Panc1 (cell line): ENCODE data around the gene CAMP. TPM values are rescaled to one million over a fixed set of nuclear protein-coding genes. Genes with fewer than 3 reads are reported as not detected.

Source experiments
- ATAC-seq: fragments of 200-7000 bp; cut with Tn5 transposase; 2 replicates; pipeline ENCODE4 v1.9.1; 2020; ENCODE audit warnings: mild to moderate bottlenecking, moderate library complexity
- BruUV-seq: library from RNA; stranded (reverse); fragments of 400-500 nt; replicated peaks from 2 replicates; lab custom pipeline; 2021; lab: Mats Ljungman, UMichigan
- CTCF ChIA-PET: fragments of 300-600 bp; sonication (Branson Sonifier 250); formaldehyde crosslinking; loops from one replicate; lab custom pipeline; 2022; ENCODE audit warnings: antibody characterized with exemption; lab: Charles Lee
- POLR2A ChIA-PET: fragments of 300-600 bp; sonication (Branson Sonifier 250); formaldehyde crosslinking; loops from one replicate; lab custom pipeline; 2022; ENCODE audit warnings: antibody characterized with exemption; lab: Charles Lee
- DNase-seq: peaks from one replicate; pipeline ENCODE4 v3.0.0-alpha.2; 2010; ENCODE audit warnings: low read depth, low spot score
- H3K27ac ChIP-seq: 2 replicates; pipeline ENCODE4 v1.5.1; 2011; ENCODE audit warnings: mild to moderate bottlenecking, low read length, inconsistent platforms
- H3K27me3 ChIP-seq: fragments of 200-500 bp; sonication (Bioruptor generic); 2 replicates; pipeline ENCODE4 v1.6.0; 2014; ENCODE audit warnings: low read length, inconsistent platforms; ENCODE audit not compliant: control insufficient read depth, insufficient read depth
- H3K36me3 ChIP-seq: fragments of 200-500 bp; sonication (Bioruptor generic); 2 replicates; pipeline ENCODE4 v1.5.1; 2014; ENCODE audit warnings: inconsistent platforms, mild to moderate bottlenecking, low read length, moderate library complexity; ENCODE audit not compliant: control insufficient read depth, insufficient read depth
- H3K4me1 ChIP-seq: 2 replicates; pipeline ENCODE4 v1.5.1; 2011; ENCODE audit warnings: inconsistent platforms, mild to moderate bottlenecking, low read length, moderate library complexity; ENCODE audit not compliant: control insufficient read depth, insufficient read depth
- H3K4me3 ChIP-seq, 2 experiments: 2 replicates each; pipeline ENCODE4 v1.5.1; 2011 to 2012; ENCODE audit warnings: low read depth in 2 of 2, low read length in 2 of 2, mild to moderate bottlenecking in 2 of 2, inconsistent platforms in 1 of 2, moderate library complexity in 1 of 2
- H3K9me3 ChIP-seq: fragments of 200-500 bp; sonication (Bioruptor generic); 2 replicates; pipeline ENCODE4 v1.5.1; 2014; ENCODE audit warnings: low read depth, mild to moderate bottlenecking, inconsistent platforms, low read length, moderate library complexity; ENCODE audit not compliant: control insufficient read depth, insufficient read depth
- POLR2AphosphoS5 ChIP-seq: IDR thresholded peaks from 2 replicates; pipeline ENCODE4 v1.6.1; 2012; ENCODE audit warnings: mild to moderate bottlenecking, low read depth, low read length, moderate library complexity
- SIN3A ChIP-seq: IDR thresholded peaks from 2 replicates; pipeline ENCODE4 v1.6.1; 2012; ENCODE audit warnings: low read depth, mild to moderate bottlenecking, low read length, moderate library complexity, borderline replicate concordance; ENCODE audit not compliant: insufficient read depth
- TCF7L2 ChIP-seq: IDR thresholded peaks from 2 replicates; pipeline ENCODE4 v1.6.1; 2011; ENCODE audit warnings: mild to moderate bottlenecking, low read depth, low read length, inconsistent platforms
- in situ Hi-C: cut with HindIII; loops from 2 replicates; pipeline ENCODE4 v1.10.0; 2016; ENCODE audit warnings: low sequenced_read_pairs, low pct_unique_long_range_greater_than_20kb
- intact Hi-C: fragments of 100-400 bp; cut with micrococcal nuclease; formaldehyde crosslinking; loops from one replicate; pipeline ENCODE4 v1.10.0; 2022; ENCODE audit not compliant: unreplicated experiment
- total RNA-seq: library from RNA; stranded (reverse); gene quantifications from one replicate; pipeline ENCODE4 v1.2.1, GENCODE V29; 2021; ENCODE audit not compliant: unreplicated experiment
- TF ChIP-seq, protein P1 (sequence below), 2 experiments: IDR thresholded peaks; 2 replicates each; pipeline ENCODE4 v1.6.1; 2011 to 2012; ENCODE audit warnings: low read depth in 2 of 2, control low read depth in 1 of 2, low read length in 1 of 2, mild to moderate bottlenecking in 1 of 2, moderate library complexity in 1 of 2; ENCODE audit not compliant: insufficient read depth in 1 of 2
- TF ChIP-seq, protein P2 (sequence below): fragments of 450-650 bp; IDR thresholded peaks from 2 replicates; pipeline ENCODE4 v1.5.1; 2017; ENCODE audit warnings: mild to moderate bottlenecking

The CAMP gene
- total RNA-seq, 1 experiment from 2014 or later: not detected

DNA sequence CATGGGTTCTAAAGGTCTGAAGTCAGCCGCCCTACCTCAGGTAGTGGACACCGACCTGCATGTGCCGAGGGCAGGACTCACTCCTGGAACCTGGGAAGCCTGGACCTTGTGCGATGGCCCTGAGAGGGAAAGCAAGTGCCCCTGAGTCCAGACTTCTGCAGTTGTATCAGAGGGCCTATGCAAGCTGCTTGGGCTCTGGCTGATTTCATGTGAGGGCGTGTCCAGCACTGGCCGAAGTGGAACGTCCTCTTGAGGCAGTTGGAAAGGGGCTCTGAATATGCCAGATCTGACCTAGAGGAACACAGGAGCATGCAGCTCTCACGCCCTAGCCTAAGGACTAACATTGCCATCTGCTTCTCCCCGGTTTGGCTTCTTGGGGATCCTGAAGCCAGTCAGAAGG lies 2.5 kb upstream of the CAMP start:
- CTCF ChIA-PET: no interaction called here
- no peaks in the 10 kb centered on the region for H3K36me3 ChIP-seq
- no peak overlapping the region for H3K4me3 ChIP-seq
- TF ChIP-seq, protein P1, sequence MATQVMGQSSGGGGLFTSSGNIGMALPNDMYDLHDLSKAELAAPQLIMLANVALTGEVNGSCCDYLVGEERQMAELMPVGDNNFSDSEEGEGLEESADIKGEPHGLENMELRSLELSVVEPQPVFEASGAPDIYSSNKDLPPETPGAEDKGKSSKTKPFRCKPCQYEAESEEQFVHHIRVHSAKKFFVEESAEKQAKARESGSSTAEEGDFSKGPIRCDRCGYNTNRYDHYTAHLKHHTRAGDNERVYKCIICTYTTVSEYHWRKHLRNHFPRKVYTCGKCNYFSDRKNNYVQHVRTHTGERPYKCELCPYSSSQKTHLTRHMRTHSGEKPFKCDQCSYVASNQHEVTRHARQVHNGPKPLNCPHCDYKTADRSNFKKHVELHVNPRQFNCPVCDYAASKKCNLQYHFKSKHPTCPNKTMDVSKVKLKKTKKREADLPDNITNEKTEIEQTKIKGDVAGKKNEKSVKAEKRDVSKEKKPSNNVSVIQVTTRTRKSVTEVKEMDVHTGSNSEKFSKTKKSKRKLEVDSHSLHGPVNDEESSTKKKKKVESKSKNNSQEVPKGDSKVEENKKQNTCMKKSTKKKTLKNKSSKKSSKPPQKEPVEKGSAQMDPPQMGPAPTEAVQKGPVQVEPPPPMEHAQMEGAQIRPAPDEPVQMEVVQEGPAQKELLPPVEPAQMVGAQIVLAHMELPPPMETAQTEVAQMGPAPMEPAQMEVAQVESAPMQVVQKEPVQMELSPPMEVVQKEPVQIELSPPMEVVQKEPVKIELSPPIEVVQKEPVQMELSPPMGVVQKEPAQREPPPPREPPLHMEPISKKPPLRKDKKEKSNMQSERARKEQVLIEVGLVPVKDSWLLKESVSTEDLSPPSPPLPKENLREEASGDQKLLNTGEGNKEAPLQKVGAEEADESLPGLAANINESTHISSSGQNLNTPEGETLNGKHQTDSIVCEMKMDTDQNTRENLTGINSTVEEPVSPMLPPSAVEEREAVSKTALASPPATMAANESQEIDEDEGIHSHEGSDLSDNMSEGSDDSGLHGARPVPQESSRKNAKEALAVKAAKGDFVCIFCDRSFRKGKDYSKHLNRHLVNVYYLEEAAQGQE (IDR thresholded peaks at IDR 0.05; ENCODE audit: insufficient read depth in 1 of 2, low read depth in 2 of 2, low read length in 1 of 2): no peak
- intact Hi-C loops: no loop called here
- no peak for DNase-seq
- no peaks in the 10 kb centered on the region for H3K27me3 ChIP-seq
- POLR2A ChIA-PET: no interaction called here
- in situ Hi-C loops: no loop called here
- no peak for ATAC-seq
- H3K9me3 ChIP-seq: no peaks in the 10 kb centered on the region
- BruUV-seq: no TSS peak
- no peaks in the 10 kb centered on the region; the same call in 1 of the 2 replicates for H3K4me1 ChIP-seq
- no peak overlapping the region for H3K27ac ChIP-seq

DNA sequence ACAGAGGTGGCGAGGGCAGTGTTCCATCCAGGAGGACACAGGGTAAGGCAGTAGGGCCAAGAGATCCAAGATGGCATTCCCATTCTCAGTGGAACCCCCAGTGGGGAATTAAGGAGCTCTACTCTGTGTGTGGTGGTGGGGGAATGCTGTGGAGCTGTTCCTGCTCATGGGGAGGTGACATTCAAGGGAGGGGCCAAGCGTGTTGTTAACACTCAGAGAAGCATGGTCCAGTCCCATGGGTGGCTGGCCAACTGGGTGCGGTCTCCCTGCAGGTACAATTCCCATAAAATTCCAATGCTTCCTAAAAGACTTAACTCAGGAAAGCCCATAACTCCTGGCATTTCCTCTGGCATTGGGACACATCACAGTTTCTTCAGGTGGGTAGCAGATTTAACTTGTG lies 2.3 kb downstream of the CAMP start:
- H3K4me1 ChIP-seq: no peaks in the 10 kb centered on the region
- in situ Hi-C loops: no loop called here
- ATAC-seq (no peak), DNase-seq (no peak)
- TF ChIP-seq SIN3A (no peak), TCF7L2 (no peak), POLR2AphosphoS5 (no peak)
- TF ChIP-seq, protein P2, sequence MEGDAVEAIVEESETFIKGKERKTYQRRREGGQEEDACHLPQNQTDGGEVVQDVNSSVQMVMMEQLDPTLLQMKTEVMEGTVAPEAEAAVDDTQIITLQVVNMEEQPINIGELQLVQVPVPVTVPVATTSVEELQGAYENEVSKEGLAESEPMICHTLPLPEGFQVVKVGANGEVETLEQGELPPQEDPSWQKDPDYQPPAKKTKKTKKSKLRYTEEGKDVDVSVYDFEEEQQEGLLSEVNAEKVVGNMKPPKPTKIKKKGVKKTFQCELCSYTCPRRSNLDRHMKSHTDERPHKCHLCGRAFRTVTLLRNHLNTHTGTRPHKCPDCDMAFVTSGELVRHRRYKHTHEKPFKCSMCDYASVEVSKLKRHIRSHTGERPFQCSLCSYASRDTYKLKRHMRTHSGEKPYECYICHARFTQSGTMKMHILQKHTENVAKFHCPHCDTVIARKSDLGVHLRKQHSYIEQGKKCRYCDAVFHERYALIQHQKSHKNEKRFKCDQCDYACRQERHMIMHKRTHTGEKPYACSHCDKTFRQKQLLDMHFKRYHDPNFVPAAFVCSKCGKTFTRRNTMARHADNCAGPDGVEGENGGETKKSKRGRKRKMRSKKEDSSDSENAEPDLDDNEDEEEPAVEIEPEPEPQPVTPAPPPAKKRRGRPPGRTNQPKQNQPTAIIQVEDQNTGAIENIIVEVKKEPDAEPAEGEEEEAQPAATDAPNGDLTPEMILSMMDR: no peak
- TF ChIP-seq, protein P1 (IDR thresholded peaks at IDR 0.05; ENCODE audit: insufficient read depth in 1 of 2, low read depth in 2 of 2, low read length in 1 of 2): no peak
- CTCF ChIA-PET: no interaction called here
- no peaks in the 10 kb centered on the region for H3K9me3 ChIP-seq
- POLR2A ChIA-PET: no interaction called here
- no peaks in the 10 kb centered on the region for H3K36me3 ChIP-seq
- no peak overlapping the region for H3K27ac ChIP-seq
- intact Hi-C loops: no loop called here
- H3K4me3 ChIP-seq: no peak overlapping the region
- no peaks in the 10 kb centered on the region for H3K27me3 ChIP-seq
- BruUV-seq: no TSS peak
